Smooth muscle cell (in vitro differentiated cells): ENCODE results near the gene SFRP4. TPM values are rescaled to one million over a fixed set of nuclear protein-coding genes. Genes with fewer than 3 reads are reported as not detected.

Experiments
- DNase-seq: peaks from one replicate; lab custom pipeline; 2025; ENCODE audit not compliant: unreplicated experiment; lab: John Stamatoyannopoulos, UW
- H2AFZ ChIP-seq: fragments of 200-600 bp; sonication (generic); 2 replicates; pipeline ENCODE4 v1.6.0; 2016; ENCODE audit warnings: antibody characterized with exemption, low read depth, mild to moderate bottlenecking
- H3F3A ChIP-seq: fragments of 200-600 bp; sonication (generic); 2 replicates; pipeline ENCODE4 v1.6.0; 2017; ENCODE audit warnings: antibody characterized with exemption, low read depth
- H3K27ac ChIP-seq: fragments of 200-600 bp; sonication (generic); 2 replicates; pipeline ENCODE4 v1.5.1; 2016; ENCODE audit warnings: low read depth, mild to moderate bottlenecking
- H3K27me3 ChIP-seq: fragments of 200-600 bp; sonication (generic); 2 replicates; pipeline ENCODE4 v1.6.1; 2016; ENCODE audit warnings: low read depth, mild to moderate bottlenecking
- H3K36me3 ChIP-seq: fragments of 200-600 bp; sonication (generic); 2 replicates; pipeline ENCODE4 v1.5.1; 2016; ENCODE audit warnings: low read depth
- H3K4me1 ChIP-seq: fragments of 200-600 bp; sonication (generic); 2 replicates; pipeline ENCODE4 v1.5.1; 2016; ENCODE audit warnings: low read depth
- H3K4me2 ChIP-seq: fragments of 200-600 bp; sonication (generic); 2 replicates; pipeline ENCODE4 v1.6.0; 2016; ENCODE audit warnings: mild to moderate bottlenecking
- H3K4me3 ChIP-seq: fragments of 200-600 bp; sonication (generic); 2 replicates; pipeline ENCODE4 v1.5.1; 2016; ENCODE audit warnings: mild to moderate bottlenecking
- H3K79me2 ChIP-seq: fragments of 200-600 bp; sonication (generic); 2 replicates; pipeline ENCODE4 v1.6.0; 2016; ENCODE audit warnings: low read depth, mild to moderate bottlenecking
- H3K9ac ChIP-seq: fragments of 200-600 bp; sonication (generic); 2 replicates; pipeline ENCODE4 v1.6.0; 2016; ENCODE audit warnings: low read depth
- H3K9me3 ChIP-seq: fragments of 200-600 bp; sonication (generic); replicated peaks from 2 replicates; pipeline ENCODE4 v1.5.1; 2016; ENCODE audit warnings: low read depth
- H4K20me1 ChIP-seq: fragments of 200-600 bp; sonication (generic); 2 replicates; pipeline ENCODE4 v1.6.0; 2016; ENCODE audit warnings: low read depth
- WGBS: methylation state at CpG from one replicate; pipeline ENCODE4 v1.1.7; 2016; ENCODE audit warnings: low lambda C conversion rate; 5-methylcytosine and 5-hydroxymethylcytosine counted together
- polyA plus RNA-seq: library from polyadenylated mRNA; unstranded; fragments of >200 nt; fragmentation: Nextera tagmentation; extraction: Ambion mirVana; gene quantifications from 2 replicates; pipeline ENCODE4 v1.2.1, GENCODE V29; 2016
- total RNA-seq: library from RNA; depleted of rRNA; stranded (reverse); fragments of >200 nt; gene quantifications from 2 replicates; pipeline ENCODE4 v1.2.3, GENCODE V29; 2014
- TF ChIP-seq, protein P1 (sequence below): fragments of 200-600 bp; sonication (generic); IDR thresholded peaks from 2 replicates; pipeline ENCODE4 v1.5.1; 2017; ENCODE audit warnings: borderline replicate concordance, mild to moderate bottlenecking, antibody characterized with exemption; ENCODE audit not compliant: insufficient read depth, poor library complexity, severe bottlenecking

The SFRP4 gene
- total and polyA plus RNA-seq, 2 experiments from 2014 or later, result not detected

DNA sequence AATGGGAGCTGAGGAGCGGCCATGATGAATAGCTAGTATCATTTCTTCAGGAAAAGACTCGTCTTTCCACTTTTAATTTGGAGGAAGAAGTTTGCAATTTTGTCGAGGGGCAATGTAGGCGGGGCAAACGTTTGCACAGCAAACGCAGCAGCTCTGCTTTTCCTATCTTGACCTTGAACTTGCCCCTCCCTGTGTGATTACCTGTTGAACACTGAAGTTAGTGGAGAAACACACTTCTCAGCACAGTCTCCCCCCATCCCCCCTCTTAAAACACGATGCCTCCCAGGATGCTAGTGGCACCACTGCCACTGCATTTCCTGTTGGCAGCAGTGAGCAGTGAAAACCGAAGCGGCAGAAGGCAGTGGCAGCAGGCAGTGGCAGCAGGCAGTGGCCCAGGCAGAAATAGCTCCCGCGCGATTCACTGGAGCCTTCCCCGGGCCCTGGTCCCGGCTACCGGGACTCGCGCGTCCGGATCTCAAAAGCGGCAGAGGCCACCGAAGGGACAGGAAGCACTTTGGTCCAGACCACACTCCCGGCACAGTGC, 3.8 kb upstream of the SFRP4 start, which contains the start of gene EPDR1:
Gene EPDR1 (plus strand): TSS at position 336 of the 544 bp plus-strand sequence. CDS start 300 bp downstream, outside the sequence.
- H3K4me3 ChIP-seq, result peak within 1 kb of the TSS; percentile 66
- H3K4me1 ChIP-seq, result no peaks in the 10 kb centered on the region
- H3K79me2 ChIP-seq, result no peaks in the 10 kb centered on the region
- peaks cover 43% of the 10 kb centered on the region for H3K27me3 ChIP-seq
- TF ChIP-seq, protein P1, sequence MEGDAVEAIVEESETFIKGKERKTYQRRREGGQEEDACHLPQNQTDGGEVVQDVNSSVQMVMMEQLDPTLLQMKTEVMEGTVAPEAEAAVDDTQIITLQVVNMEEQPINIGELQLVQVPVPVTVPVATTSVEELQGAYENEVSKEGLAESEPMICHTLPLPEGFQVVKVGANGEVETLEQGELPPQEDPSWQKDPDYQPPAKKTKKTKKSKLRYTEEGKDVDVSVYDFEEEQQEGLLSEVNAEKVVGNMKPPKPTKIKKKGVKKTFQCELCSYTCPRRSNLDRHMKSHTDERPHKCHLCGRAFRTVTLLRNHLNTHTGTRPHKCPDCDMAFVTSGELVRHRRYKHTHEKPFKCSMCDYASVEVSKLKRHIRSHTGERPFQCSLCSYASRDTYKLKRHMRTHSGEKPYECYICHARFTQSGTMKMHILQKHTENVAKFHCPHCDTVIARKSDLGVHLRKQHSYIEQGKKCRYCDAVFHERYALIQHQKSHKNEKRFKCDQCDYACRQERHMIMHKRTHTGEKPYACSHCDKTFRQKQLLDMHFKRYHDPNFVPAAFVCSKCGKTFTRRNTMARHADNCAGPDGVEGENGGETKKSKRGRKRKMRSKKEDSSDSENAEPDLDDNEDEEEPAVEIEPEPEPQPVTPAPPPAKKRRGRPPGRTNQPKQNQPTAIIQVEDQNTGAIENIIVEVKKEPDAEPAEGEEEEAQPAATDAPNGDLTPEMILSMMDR, result no peak
- no peaks in the 10 kb centered on the region for H3K9me3 ChIP-seq
- peak within 1 kb of the TSS; percentile 96 for H3K4me2 ChIP-seq
- H3K27ac ChIP-seq, result no peak within 1 kb of the TSS
- no peaks in the 10 kb centered on the region for H4K20me1 ChIP-seq
- 17% methylated on average over 22 of the region's 22 CpGs for WGBS
- no peaks in the 10 kb centered on the region for H3K36me3 ChIP-seq
- no peaks in the 10 kb centered on the region for H3F3A ChIP-seq
- DNase-seq, result peak; percentile 64
- peak within 1 kb of the TSS; percentile 97 for H2AFZ ChIP-seq
- H3K9ac ChIP-seq, result peak within 1 kb of the TSS; percentile 21

DNA sequence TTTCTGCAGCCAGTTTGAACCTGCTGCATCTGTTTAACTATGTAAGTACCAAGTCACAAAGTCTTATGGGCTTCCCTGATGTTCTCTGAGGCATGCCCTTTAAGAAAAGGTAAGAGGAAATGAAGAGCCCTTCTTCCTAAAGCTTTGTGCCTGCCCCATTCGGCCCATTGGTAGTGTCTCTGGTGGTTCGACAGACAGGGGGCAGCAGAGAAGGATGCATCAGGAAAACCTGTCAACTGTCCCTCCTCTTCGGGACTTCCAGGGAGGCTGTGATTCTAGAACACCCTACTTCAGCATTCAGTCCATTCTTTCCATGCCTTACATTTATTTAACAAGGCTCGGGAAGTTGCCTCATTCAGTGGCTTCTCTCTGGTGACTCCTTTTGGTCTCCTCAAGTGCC, 1.9 kb upstream of the SFRP4 start:
- peaks cover 59% of the 10 kb centered on the region for H3K27me3 ChIP-seq
- no peaks in the 10 kb centered on the region for H3K4me1 ChIP-seq
- no peak overlapping the region for H3K4me3 ChIP-seq
- H3K9me3 ChIP-seq, result no peaks in the 10 kb centered on the region
- WGBS, result 79% methylated on average over 4 of the region's 4 CpGs
- H4K20me1 ChIP-seq, result no peaks in the 10 kb centered on the region
- no peak overlapping the region for H3K27ac ChIP-seq
- no peak overlapping the region for H2AFZ ChIP-seq
- no peaks in the 10 kb centered on the region for H3K36me3 ChIP-seq
- no peak overlapping the region for H3K9ac ChIP-seq
- DNase-seq, result no peak
- H3K4me2 ChIP-seq, result no peak overlapping the region
- TF ChIP-seq, protein P1, result no peak
- H3K79me2 ChIP-seq, result no peaks in the 10 kb centered on the region
- no peaks in the 10 kb centered on the region for H3F3A ChIP-seq

DNA sequence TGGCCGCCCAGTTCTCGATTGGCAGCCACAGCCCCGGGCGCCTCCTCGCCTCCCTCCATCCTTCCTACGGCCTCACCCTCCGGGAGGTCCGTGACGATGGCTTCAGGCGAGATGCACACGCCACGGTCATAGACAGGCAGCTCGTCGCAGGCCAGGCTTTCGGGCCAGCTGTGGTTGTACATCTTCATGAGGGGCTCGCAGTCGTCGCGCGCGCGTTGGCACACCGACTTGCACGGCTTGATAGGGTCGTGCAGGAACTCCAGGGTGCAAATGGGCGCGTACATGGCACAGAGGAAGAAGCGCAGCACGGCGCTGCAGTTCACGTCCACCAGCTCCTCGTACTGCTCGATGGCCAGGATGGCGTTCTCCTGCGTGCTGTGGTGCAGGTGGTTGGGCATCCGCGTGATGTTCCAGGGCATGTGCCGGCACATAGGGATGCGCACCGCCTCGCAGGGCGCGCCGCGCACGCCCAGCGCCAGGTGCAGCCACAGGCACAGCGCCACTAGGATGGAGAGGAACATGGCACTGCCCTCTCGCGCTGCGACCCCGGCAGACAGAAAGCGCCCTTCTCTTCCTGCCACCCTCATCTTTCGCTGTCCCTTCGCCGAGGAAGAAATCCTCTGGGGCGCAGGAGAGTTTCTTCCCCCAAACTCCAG, 472 bp downstream of the SFRP4 start:
- DNase-seq, result no peak
- peaks cover 63% of the 10 kb centered on the region for H3K27me3 ChIP-seq
- no peak overlapping the region for H3K9ac ChIP-seq
- 21% methylated on average over 54 of the region's 57 CpGs for WGBS
- no peaks in the 10 kb centered on the region for H3K9me3 ChIP-seq
- no peaks in the 10 kb centered on the region for H4K20me1 ChIP-seq
- no peaks in the 10 kb centered on the region for H3K79me2 ChIP-seq
- H3K27ac ChIP-seq, result no peak overlapping the region
- peak overlapping the region; percentile 80 for H2AFZ ChIP-seq
- H3K4me2 ChIP-seq, result peak overlapping the region; percentile 84
- H3K4me3 ChIP-seq, result peak overlapping the region; percentile 47
- H3F3A ChIP-seq, result no peaks in the 10 kb centered on the region
- no peaks in the 10 kb centered on the region for H3K36me3 ChIP-seq
- H3K4me1 ChIP-seq, result no peaks in the 10 kb centered on the region
- TF ChIP-seq, protein P1, result no peak
